GM19455 (cell line): Measurements from ENCODE around the gene CREBL2.
"Not testable (repeated sequence)": the region's sequence is repeated elsewhere in the genome, so short reads cannot be mapped to it uniquely, and the experiment has no call there.

Experiments used
- ATAC-seq: cut with Tn5 transposase; IDR thresholded peaks from one replicate; pipeline ENCODE4 v1.9.1; 2021; ENCODE audit not compliant: unreplicated experiment

The CREBL2 gene

GRCh38 chr12:12596598-12596997 is 15.1 kb upstream of the CREBL2 start:
- ATAC-seq: not testable (repeated sequence)

DNA sequence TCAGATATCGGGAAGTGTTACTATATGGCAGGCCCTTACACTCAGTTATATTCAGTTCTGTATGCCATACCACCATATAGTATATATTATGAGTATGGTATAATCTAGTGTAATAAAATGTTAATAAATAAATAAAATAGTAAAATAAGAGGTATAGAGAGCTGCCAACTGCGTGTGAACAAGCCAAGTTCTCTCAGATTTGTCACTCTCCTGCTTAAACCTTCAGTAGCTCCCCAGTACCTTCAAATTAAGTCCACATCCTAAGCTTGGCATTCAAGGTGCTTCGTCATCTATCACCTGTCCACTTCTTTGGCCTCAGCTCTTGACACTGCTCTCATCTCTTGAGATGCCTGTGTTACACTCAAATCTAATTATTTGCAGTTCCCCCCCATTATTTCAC is 12.8 kb upstream of the CREBL2 start:
- no peak for ATAC-seq

- ATAC-seq: no peak
These were observed 11.7 kb upstream of the CREBL2 start for GRCh38 chr12:12599750-12600643.

DNA sequence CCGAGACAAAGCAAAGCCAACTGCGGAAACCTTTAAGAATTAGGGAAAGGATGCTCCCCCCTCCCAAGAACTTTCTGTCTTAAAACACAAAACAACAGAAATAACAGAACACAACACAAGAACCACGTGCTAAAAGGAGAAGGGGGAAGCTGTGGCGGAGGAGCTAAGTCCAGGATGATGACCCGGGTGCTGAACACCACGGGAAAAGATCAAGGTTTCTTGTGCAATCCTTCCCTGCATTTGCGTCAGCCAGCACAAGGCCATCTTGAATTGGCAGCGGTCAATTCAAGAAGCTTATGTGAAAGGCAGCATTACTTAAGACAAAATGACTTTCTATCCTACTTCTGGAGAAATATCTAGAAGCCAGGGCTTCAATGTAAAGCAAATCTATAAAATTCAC is 11.0 kb upstream of the CREBL2 start:
- no peak for ATAC-seq

DNA sequence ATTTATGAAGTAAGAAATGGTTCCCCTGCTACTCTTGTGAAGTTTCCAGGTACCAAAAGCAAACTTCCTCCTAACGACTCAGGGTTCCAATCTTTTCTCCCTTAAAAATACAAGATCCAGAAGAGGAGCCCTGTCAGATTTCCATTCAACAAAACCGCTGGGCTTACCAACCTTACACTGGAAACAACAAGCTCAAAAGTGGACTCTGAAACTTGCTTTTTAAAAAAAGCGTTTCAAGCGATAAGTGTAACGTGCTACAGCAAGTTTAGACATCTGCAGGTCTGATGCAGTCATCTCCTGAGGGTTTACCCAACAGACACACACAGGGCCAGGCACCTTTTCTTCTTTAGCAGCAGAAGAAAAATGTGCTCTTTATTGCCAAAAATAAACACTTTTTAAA is 6.9 kb upstream of the CREBL2 start:
- ATAC-seq: no peak

GRCh38 chr12:12606781-12607589 is 4.7 kb upstream of the CREBL2 start:
- ATAC-seq: peak; percentile 47

- ATAC-seq: no peak
These were observed 3.1 kb upstream of the CREBL2 start for GRCh38 chr12:12608557-12608957.

DNA sequence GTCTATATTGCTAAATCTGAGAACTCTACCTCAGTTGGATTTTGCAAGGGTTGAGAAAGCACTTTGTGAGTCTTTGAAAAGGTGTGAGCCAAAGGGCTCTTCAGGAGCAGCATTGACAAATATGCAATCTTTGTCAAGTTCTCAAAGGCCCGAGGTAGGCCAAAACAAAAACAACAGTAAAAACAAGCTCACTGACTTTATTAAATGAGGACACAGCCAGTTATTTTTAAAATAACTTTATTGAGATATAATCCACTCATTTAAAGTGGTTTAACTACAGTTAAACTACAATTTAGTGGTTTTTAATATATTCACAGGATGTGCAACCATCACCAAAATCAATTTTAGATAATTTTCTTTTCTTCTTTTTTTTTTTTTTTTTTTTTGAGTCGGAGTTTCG is 2.0 kb upstream of the CREBL2 start:
- no peak for ATAC-seq

- ATAC-seq: no peak
These were observed 965 bp upstream of the CREBL2 start for GRCh38 chr12:12610711-12611110.

- ATAC-seq: no peak
These were observed 682 bp downstream of the CREBL2 start for GRCh38 chr12:12612358-12612757.

DNA sequence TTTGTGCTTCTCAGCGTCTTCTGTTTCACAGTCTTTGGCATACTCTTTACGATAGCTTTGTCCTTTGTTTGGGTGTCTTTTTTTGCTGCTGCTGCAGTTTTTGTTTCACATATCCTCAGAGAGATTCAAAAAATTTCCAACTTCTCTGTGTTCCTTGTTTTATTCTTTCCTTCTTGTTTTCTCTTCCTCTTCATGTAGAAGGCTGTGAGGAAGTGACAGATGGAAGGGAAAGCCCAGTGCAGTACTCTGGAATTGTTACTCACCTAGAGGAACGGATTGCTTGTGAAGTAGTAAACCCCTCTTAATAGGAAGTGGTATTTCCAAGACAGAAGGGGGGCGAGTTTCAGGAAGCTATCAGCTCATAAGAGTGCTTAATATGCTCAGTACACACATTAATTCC is 1.7 kb downstream of the CREBL2 start:
- no peak for ATAC-seq

- no peak for ATAC-seq
These were observed 2.7 kb downstream of the CREBL2 start for GRCh38 chr12:12614342-12614741.

DNA sequence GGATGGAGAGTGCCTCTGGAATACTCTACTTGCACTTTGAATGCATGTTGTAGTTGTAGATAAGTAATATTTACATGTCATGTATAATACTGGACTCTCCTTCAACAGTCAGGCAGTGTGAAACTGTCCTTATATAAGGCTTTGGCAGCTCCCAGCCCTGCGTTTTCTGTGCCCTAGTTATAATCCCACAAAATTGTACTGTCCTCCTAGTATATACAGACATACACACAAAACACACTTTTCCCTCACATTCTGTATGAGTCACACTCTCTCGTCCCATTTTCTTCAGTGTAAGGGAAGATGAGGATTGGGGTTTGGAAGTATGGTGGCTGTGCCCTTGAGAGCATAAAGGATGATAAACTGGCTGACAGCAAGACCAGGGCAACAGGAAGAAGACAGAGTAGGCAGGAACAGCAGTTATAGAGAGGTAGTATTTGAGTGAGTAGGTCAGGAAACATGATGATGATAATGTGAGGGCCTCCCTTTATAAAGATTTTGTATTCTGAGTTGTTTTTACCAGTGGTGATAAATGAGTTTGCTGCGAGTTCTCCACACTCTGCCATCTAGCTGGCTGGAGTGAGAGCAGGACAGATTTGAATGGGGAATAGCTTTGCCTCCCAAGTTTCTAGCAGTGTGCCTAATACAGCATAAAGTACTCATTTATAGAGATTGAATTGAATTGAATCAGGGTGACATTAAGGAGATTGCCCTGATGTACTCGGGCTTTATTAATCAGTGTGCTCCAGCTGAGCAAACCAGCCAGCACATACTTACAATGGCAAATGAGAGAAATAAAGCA is 5.0 kb downstream of the CREBL2 start:
- no peak for ATAC-seq

DNA sequence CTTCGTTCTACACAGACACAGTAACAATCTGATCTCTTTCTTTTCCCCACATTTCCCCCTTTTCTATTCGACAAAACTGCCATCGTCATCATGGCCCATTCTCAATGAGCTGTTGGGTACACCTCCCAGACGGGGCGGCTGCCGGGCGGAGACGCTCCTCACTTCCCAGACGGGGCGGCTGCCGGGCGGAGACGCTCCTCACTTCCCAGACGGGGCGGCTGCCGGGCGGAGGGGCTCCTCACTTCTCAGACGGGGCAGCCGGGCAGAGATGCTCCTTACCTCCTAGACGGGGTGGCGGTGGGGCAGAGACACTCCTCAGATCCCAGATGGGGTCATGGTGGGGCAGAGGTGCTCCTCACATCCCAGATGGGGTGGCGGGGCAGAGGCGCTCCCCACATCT is 6.4 kb downstream of the CREBL2 start:
- ATAC-seq: not testable (repeated sequence)

GRCh38 chr12:12620730-12621315 is 9.1 kb downstream of the CREBL2 start:
- ATAC-seq: no peak

- ATAC-seq: no peak
These were observed 10.7 kb downstream of the CREBL2 start for GRCh38 chr12:12622418-12622817.

GRCh38 chr12:12624498-12624992 is 12.9 kb downstream of the CREBL2 start:
- ATAC-seq: no peak

- ATAC-seq: no peak
These were observed 14.8 kb downstream of the CREBL2 start for GRCh38 chr12:12626471-12626870.

GRCh38 chr12:12627308-12627827 is 15.7 kb downstream of the CREBL2 start:
- ATAC-seq: no peak

DNA sequence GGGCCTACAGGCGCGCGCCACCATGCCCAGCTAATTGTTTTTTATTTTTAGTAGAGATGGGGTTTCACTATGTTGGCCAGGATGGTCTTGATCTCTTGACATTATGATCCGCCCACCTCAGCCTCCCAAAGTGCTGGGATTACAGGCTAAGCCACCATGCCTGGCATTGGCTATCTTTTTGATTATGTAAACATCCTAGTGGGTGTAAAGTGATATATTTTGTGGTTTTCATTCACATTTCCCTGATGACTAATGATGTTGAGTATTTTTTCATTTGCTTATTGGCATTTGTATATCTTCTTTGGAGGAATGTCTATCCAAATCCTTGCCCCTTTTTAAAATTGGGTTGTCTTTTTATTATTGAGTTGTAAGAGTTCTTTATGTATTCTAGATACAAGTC is 16.3 kb downstream of the CREBL2 start:
- no peak for ATAC-seq
